GM18505 (cell line): ENCODE data around the gene FBXO4.

Experiments used
- ATAC-seq: cut with Tn5 transposase; IDR thresholded peaks from one replicate; pipeline ENCODE4 v1.9.1; 2021; ENCODE audit not compliant: unreplicated experiment
- POLR2A ChIP-seq: IDR thresholded peaks from 4 replicates; pipeline ENCODE4 v1.6.1; 2011; ENCODE audit warnings: borderline replicate concordance; ENCODE audit not compliant: insufficient read depth, insufficient read length; ENCODE audit errors: extremely low read depth

Gene FBXO4

DNA sequence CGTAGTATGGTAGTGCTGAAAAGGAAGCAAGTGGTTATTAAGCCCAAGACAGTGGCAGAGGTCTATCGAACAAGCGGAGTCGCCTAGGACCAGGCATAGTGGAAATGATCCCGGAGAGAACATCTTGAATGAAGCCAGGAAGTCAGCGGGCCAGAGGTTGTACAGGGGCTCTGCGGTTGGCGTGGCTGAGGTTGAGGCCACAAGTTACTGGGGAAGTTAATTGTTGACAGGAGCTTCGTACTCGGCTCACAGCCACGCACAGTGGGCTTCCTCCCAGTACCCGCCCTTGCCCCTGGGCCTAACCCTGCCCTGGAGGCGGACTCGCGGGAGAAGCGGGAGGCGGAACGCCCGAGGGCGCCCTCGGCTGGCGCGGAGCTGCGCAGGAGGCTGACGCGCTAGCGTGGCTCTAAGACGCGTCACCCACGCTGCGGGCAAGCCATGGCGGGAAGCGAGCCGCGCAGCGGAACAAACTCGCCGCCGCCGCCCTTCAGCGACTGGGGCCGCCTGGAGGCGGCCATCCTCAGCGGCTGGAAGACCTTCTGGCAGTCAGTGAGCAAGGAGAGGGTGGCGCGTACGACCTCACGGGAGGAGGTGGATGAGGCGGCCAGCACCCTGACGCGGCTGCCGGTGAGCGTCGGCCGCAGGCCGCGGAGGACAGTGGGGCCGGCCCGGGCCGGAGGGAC is at the start of gene FBXO4:
Gene FBXO4, plus strand, starts transcription at position 410 of the 683 bp plus-strand sequence. Its CDS starts 29 bp downstream, at position 439.
- TF ChIP-seq POLR2A = peak; percentile 87
- ATAC-seq = peak; percentile 96

- ATAC-seq = no peak
- no peak for TF ChIP-seq POLR2A
These were observed 48.4 kb upstream of the FBXO4 start for GRCh38 chr5:41876678-41877077.

DNA sequence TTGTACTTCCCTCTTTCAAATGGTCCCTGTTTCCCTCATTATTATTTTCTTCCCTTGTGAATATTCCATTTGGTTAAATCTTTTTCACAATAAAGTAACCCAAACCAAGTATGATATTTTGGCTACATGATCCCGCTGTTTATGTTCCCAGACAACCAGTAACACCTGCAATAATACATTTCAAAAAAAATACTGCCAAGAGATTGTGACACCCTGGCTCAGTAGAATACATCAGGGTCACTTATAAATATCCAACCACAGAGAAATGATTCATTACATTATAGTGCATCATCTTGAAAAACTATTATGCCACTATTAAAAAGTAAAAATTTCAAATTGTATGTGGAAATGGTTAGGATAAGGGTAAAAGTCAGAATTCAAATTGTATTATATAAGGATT is 47.7 kb upstream of the FBXO4 start:
- no peak for ATAC-seq
- no peak for TF ChIP-seq POLR2A

DNA sequence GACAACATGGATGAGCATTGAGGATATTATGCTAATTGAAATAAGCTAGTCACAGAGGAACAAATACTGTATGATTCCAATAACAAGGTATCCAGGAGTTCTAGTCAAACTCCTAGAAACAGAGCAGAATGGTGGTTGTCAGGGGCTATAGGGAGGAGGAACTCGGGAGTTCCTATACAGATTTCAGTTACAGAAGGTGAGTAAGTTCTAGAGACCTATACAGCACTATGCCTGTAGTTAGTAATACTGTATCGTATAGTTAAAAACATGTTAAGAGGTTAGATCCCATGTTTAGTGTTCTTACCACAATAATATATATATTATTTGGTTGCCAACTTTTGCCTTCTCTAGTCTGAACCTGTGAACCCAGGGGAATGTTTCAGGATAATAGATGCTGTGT is 46.9 kb upstream of the FBXO4 start:
- ATAC-seq = no peak
- no peak for TF ChIP-seq POLR2A

DNA sequence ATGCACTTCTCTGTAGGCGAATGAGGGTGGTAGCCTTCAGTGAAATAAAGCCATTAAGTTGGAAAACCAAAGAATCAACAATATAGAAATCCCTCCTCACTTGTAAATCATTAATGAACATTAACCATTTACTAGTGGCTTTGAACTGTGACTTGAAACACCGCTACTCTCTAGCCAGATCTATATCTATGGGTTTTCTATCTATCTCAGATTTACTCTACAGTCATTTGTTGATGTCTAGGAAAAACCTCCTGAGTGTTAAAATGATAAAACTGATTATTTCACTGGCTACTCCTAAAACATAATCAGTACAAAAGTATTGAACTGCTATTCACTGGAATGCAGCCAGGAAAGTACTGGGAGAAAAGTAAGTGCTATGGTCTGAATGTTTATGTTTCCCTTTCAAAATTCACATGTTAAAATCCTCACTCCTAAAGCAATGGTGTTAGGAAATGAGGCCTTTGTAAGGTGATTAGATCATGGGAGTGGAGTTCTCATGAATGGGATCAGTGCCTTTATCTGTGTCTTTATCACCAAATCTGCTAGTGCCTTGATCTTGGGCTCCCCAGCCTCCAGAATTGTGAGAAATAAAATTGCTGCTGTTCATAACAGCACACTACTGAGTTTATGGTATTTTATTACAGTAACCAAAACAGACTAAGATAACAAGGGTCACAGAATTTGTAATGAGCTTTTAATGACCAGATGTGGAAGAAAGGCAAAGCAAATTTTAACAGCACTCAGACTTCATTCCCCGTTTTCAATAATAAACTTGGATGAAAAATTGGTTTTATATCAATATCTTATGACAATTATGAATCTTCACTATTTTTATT is 46.2 kb upstream of the FBXO4 start:
- no peak for TF ChIP-seq POLR2A
- ATAC-seq = no peak

DNA sequence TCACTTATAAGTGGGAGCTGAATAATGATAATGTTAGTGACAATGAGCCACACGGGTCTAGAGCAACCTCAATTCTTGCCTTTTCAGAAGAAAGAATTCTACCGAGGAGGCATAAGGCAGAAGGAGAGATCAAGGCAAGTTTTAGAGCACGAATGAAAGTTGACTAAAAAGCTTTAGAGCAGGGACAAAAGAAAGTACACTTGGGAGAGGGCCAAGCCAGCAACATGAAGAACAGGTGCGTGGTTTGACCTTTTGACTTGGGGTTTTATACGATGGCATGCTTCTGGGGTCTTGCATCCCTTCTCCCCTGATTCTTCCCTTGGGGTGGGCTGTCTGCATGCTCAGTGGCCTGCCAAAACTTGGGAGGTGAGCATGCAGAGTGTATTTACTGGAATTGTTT is 42.3 kb upstream of the FBXO4 start:
- no peak for TF ChIP-seq POLR2A
- ATAC-seq = no peak

- no peak for ATAC-seq
- no peak for TF ChIP-seq POLR2A
These were observed 41.8 kb upstream of the FBXO4 start for GRCh38 chr5:41883243-41883642.

- no peak for ATAC-seq
These were observed 41.1 kb upstream of the FBXO4 start for GRCh38 chr5:41883936-41884335.

GRCh38 chr5:41885286-41885685 is 39.8 kb upstream of the FBXO4 start:
- no peak for ATAC-seq
- no peak for TF ChIP-seq POLR2A

More at GRCh38 chr5:41883936-41884335, 41.1 kb upstream of the FBXO4 start:
- no peak for TF ChIP-seq POLR2A

GRCh38 chr5:41891066-41891707 is 33.9 kb upstream of the FBXO4 start:
- no peak for TF ChIP-seq POLR2A
- peak; percentile 57 for ATAC-seq

DNA sequence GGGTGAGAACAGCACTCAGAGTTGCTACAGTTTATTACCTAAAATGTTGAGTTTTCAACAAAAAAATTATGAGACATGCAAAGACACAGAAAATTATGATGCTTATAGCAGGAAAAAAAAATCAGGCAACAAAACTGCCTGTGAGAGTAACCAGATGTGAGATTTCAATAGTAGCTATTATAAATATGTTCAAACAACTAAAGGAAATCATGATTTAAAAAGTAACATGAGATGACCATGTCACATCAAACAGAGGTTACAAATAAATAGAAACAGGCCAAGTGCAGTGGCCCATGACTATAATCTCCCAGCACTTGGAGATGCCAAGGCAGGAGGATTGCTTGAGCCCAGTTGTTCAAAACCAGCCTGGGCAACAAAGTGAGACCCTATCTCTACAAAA is 33.0 kb upstream of the FBXO4 start:
- no peak for TF ChIP-seq POLR2A
- no peak for ATAC-seq

DNA sequence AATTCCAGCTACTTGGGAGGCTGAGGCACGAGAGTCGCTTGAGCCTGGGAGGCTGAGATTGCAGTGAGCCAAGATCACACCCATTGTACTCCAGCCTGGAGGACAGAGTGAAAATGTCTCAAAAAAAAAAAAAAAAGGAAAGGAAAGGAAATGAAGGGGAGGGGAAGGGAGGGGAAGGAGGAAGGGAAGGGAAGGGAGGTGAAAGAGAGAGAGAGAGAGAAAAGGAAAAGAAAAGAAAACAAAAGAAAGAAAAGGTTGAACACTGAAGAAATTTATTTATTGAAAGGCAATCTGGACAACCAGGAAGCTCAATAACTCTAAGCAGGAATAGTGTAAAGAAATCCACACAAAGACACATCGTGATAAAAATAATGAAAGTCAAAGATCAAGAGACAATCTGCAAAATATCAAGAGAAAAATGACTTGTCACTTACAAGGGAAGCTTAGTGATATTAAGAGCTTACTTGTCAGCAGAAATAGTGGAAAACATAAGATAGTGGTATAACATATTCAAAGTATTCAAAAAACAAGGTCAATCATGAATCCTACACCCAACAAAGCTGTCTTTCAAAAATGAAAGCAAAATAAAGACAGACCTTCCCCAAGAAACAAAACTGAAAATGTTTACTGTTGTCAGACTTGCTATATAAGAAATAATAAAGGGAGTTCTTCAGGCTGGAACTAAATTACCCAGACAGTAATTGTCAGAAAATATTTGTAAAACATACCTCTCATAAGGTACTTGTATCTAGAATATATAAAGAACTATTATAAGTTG is 31.8 kb upstream of the FBXO4 start:
- no peak for ATAC-seq
- TF ChIP-seq POLR2A = no peak

DNA sequence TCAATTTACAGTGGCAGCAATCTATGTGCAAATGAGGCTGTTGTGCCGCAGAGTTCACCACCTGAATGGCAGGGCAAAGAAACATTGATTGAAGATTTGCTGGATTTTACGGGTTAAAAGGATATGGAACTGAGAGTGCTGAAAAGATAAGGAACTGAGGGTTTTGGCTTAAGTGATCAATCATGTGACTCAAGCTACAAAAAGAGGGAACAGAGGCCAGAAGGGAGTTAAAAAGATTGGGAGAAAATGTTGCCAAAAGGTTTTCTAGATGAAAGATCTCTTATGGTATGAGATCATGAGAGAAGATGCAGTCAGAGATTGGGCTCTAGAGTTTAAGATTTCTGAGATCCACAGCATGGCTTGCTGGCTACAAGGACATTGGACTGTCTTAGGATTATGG is 28.9 kb upstream of the FBXO4 start:
- no peak for TF ChIP-seq POLR2A
- no peak for ATAC-seq
